Measurements from ENCODE around the gene C1orf210.
A peak's percentile ranks its signal among the peaks of the same experiment; 100 is the strongest.

The C1orf210 gene

DNA sequence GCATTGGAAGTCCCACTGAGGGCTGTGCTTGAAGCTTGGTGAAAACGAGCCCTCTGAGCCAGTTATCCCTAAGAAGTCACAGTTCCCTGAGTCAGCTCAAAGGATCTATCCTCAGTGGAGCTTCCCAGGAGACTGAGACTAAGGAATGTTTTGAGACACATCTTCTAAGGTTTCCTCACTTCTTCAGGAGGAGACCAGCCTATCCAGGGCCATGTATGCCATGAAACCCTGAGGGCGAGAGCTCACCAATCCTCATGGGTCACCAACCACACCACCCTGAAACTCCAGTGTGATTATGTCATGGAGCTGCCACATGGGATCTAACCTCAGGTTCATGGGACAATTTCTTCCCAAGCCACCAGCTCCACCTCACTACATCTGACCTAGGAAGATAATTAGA is 7.8 kb upstream of the C1orf210 start:
- no peak for DNase-seq

DNA sequence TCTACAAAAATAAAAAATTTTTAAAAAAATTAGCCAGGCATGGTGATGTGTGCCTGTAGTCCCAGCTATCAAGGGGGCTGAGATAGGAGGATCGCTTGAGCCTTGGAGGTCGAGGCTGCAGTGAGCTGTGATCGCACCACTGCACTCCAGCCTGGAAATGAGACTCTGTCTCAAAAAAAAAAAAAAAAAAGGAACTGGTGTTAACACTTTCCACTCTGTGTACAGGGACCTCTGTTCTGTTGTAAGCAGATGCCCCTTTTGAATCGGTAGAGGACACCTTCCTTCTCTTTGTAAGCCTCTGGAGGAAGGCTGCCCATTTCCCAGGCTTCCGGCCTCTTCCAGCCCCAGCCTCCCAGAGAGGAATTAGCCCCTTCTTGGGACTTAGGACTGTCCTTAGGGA is 7.3 kb upstream of the C1orf210 start:
- no peak for DNase-seq

DNA sequence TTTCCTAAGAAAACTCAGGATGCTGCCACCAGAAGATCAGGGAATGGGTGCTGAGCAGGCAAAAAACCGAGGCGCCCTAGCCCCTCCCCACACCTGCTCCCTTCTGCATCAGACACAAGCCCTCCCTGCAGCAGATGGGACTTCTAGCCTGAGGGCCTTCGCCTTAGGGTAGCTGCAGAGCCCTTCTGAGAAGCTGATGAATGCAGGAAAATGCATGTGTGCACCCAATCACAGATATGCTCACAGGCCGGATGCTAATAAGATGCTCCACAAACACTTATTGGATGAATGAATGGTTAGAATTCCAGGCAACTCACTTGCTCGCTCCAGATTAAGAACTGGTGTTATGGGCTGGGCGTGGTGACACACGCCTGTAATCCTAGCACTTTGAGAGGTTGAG is 6.8 kb upstream of the C1orf210 start:
- no peak for DNase-seq

DNA sequence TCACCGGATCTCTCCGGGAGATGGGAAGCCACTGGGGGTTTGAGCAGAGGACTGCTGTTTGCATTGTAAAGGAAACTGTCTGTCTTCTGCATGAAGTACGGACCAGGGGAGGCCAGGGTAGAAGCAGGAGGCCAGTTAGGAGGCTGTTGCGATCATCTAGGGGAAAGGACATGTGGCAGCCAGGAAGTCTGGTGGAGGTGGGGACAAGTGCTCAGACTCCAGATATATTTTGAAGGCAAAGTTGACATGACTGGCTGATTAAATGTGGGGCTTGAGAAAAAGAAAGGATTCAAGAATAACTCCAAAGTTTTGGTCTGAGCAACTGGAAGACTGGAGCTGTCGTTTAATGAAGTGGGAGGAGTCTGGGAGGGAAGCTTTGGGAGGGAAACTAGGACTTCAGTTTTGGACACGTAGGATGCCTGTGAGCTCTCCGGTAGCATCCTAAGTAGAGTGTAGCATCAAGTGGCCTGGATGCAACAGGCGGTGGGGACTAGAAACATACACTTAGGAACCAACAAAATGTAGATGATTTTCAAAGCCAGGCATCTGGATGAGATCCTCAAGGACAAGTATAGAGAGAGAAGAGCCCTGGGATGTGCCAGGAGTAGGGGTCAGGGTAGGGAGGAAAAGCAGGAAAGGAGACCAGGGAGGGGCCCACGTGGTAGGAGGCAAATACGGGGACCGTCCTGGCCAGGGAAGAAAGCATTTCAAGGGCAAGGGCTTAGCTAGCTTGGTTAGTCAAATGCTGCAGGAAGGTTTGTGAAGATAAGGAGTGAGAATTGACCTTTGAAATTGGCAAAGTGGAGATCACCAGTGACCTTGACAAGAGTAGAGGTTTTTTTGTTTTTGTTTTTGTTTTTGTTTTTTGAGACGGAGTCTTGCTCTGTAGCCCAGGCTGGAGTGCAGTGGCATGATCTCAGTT is 3.7 kb upstream of the C1orf210 start:
- DNase-seq = no peak

DNA sequence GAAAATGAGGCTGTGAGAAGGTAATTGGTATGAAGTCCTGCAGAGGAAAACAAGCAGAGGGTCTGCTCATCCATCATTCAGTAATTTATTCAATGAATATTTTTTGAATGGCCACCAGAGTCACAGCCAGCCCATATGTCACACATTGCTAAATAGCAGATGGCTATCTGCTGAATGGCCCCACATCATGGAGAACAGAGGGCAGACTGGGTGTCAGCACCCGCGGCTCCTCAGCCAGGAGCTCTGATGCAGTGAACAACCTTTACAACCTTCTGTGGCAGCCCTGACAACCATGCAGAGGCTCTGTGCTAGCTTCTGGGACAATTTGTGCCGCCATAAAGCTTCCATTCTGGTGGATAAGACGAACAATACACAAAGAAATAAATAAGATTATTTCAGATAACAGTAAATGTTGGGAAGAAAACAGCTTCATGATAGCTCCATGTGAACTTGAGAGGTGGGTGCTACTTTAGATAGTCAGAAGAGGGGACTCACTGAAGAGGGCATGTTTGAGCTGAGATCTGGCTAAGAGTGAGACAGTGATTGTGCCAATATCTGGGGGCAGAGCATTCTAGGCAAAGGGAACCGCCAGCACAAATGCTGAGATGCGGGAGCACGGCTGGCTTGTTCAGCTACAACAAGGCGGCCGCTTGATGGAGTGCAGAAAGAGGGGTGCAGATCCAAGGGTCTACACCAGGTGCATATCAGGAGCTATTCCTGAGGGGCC is 2.8 kb upstream of the C1orf210 start:
- DNase-seq = no peak

DNA sequence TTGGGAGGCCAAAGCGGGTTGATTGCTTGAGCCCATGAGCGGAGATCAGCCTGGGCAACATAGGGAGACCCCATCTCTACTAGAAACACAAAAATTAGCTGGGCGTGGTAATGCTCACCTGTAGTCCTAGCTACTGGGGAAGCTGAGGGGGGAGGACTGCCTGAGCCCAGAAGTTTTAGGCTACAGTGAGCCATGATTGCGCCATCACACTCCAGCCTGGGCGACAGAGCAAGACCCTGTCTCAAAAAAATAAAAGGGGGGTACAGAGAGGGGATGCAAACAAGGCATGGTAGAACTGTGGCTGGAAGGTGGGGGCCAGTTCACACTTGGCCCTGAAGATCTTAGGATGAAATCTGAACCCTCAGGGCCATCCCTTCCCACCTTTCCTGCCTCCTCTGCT is 1.2 kb upstream of the C1orf210 start:
- DNase-seq = no peak

DNA sequence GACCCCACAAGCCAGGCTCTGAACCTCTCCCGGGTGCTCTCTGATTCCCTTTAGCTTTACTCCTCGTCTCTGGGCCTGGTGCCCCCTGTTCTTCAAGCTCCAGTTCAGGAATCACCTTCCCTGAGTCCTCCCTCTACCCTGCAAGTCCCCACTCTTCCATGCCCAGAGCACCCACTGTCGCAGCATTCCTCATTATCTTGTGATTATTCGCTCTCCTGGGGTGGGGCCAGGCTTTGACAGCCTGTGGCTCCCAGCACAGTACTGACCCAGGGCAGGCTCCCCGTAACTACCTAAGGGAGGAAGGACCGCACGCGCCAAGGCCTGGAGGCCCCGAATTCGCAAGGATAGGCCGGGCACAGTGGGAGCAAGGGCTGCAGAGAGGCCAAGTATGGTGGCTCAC is 734 bp upstream of the C1orf210 start:
- DNase-seq = no peak

DNA sequence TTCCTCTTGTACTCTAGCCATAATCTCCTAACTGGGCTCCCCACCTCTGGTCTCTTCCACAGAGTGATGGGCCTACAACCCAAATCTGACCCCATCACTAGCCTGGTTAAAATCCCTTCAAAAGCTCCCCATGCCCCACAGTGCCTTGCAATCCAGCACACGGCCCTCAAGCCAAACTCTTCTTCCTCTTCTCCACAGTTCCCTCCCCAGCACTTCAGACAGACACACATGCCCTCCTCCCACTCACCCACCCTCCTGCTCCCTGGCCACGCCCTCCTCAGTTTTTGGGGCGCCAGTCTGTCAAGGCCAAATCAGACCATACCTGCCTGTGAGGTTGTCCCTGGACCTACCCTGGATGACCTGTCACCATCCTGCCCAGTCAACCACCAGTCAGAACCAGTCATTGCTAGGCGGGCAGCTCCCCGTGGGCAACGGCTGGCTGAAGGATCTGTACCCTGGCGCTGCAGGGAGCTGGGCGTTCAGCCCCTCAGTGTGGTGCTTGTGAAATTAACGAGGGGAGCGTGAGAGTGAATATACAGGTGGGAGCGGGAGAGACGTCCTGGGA is 753 bp downstream of the C1orf210 start:
- DNase-seq = no peak

DNA sequence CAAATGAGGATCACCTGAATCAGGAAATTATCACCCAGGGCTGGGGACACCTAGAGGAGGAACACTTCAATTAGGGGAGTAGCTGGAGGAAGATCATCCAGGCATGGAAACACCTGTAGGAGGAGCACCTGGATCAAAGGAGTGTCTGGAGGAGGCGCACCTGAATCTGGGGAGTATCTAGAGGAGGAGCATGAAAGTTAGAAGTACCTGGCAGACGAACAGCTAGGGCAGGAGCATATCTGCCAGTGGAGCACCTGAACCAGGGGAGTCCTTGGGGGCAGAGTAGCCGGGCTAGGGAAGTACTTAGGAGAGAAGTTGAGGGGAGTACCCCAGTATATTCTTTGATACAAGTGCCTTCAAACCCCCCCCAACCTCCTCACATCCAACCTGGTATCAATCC is 1.3 kb downstream of the C1orf210 start:
- no peak for DNase-seq

DNA sequence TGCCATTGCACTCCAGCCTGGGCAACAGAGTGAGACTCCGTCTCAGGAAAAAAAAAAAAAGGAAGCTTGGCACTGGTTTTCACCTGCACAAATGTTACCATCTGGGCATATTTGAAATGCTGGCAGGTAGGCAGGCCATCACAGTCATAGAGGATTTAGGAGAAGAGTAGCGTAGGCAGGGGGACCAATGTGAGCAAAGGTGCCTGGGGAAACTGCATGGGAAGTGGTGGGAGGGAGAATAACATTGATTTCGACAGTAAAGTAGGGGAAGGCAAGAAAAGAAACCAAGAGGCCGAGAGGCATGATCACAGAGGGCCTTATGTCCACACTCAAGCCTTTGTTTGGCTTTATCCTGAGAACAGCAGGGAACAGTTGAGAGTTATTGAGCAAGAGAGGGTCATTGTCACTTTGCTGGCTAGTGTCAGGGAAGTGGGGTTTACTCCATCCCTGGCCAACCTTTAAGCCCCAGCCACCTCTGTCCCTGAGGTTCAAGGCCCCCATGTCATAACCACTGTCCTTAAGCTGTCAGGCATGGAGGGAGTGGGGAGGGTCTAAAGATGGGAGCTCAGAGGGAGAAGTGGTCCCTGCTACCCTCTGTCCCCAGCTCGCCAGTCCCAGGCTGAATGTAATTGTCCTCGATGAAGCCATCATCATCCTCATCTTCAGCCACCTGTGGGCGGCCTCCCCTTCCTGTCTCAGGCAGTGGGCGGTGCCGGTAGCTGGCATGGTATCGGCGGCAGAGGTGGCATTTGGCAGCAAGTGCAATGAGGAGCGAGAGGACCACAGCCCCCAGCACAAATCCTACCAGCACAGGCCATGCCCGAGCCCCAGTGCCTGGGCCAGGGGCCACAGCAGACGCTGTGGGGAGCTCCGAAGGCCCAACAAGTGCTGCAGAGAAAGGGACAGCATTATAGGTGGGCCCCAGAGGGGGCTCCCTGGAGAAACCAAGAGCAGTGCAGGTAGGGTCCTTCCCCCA is 2.9 kb downstream of the C1orf210 start:
- DNase-seq = no peak

DNA sequence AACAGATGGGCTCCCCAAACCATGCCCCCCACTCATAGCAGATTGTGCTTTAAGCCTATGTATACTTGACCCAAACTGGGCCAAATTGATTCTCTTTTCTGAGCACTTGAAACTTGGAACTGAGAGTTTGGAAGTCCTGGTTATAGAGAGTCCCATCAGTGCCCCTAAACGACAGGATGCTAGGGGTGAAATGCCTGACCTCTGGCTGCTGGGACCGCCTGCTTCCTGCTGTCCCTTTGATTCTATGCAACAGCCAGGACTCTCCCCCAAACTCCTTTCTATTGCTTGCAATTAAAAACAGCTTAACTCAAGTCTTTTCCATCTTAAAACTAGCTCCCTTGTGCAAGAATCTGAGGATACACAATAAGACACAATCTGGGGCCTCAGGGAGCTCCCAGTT is 4.7 kb downstream of the C1orf210 start:
- no peak for DNase-seq

DNA sequence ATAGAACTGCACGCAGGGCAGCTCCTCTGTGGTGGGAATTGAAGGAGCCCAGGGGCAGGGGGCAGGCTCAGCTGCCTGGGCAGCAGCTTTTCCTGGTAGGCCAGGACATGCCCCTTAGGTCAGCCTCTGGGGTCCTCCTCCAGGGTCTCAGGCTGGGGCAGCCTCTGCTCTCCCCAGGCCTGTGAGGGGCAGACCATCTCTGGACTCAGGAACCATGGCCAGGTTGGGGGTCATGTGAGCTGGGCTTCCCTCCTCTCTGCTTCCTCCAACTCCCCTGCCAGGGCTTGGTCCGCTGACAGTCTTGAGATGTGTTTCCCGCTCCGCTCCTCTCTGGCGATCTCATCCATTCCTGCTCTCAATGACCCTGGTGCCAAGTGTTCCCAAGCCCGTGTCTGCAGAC is 5.7 kb downstream of the C1orf210 start:
- DNase-seq = no peak

DNA sequence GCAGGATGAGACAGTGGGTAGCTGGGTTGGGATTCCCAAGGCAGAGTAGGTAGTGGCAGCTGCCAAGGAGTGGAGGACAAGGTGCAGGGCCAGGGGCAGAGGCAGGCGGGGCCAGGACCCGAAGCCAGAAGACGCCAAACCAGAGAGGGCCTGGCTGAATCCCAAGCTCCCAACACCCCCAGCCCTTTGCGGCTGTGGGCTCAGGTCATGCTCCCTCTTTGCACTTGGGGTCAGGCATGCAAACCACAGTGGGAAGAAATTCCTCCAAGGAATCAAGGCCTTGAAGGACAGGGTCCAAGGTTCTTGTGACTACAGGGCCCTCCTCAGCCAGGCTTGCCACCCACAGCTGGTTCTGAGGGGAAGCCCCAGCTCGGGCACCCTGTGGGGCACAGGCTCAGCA is 6.2 kb downstream of the C1orf210 start:
- DNase-seq = no peak

DNA sequence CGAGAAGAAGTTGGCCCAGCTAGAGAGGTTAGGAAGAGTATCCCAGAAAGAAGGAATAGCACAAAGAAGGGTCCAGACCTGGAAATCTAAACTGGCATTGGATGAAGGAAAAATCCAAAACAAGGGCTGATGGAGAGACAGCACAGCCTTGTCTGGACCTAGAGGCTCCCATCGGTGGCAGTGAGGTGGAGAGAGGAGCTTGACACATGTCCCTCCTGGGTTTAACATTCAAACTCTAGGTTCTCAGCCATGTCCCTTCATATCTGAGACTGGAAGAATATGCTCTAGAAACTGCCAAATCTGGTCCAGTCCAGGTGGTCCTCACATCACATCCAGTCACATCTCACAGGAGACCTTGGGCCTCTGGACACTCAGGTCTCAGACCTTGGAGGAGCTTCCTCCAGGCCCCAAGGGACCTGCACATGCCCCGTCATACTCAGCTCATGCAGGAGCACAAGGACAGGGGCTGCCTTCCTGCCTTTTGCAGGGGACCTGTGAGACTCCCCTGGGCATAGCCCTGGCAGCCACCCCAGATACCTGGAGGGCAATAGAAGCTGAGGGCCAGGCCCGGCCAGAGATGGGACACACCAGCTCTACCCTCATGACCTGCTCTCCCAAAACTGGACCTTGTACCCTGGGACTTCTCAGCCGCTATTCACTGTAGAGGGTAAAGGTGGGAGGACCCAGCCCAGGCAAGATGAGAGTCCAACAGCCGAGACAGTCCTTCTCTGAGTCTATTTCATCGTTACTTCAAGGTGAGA is 8.1 kb downstream of the C1orf210 start:
- no peak for DNase-seq

DNA sequence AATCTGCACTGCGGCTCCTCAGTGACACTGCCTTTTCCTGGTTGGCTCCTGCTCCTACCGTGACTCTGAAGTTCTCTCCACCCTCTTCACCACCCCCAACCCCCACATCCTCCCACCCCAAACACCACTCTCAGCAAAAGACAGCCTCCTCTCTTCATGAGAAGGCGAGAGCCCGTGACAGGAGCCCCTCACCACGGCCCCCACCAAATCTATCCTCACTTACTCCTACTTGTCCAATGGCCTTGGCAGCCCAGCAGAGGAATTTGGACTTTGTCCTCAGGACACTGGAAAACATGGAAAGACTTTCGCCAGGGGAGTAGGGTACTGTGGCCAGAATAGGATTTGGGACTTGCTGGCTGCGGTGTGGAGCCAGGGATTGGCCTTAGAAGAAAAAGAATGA is 8.7 kb downstream of the C1orf210 start:
- DNase-seq = no peak

DNA sequence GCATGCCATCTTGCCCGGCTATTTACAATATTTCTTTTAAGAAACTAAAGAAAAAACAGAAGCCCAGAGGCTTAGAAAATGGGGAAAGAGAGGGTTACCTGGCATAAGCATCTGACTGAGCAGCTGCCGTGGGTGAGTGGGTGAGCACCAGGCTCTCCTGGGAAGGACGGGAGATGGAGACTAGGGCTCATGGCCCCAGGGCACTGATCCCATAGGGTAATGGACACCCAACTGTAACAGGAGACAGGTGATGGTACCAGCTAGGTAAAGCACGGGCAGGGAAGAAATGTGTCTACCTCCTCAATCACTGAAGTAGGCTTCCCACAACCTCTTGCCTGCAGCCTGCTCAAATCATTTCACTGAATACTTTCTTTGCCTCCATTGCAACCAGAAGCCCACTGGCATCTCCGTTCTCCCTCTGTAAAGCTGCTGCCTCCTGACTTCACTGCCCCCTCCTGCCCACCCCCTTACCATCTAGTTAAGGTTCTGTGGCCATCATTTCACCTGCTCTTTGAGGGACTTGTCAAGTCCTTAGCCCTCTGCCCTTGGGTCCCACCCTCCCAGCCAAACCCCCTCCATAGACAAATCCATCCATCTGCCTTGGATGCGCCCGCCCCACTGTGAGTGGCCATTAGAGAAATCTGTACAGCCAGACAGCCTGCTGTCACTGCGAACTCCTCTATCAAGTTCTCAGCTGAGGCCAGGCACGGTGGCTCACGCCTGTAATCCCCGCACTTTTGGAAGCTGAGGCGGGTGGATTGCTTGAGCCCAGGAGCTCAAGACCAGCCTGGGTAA is 9.4 kb downstream of the C1orf210 start:
- no peak for DNase-seq

DNA sequence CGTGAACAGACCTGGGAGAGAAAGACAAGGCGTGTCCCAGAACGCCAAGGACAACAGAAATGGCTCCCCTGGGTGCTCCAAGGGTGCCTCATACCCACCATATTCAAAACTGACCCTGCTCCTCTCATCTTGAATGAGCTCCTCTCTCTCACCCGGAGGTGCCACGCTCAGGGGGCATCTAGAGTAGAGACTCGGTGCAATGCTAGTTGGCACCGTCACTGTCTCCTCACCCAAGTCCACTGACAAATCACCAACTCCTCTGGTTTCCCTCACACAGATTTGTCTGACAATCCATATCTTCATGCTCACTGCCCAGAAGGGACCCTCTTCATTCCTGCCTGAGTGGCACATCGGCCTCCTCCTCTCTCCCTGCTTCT is 10.6 kb downstream of the C1orf210 start:
- no peak for DNase-seq

DNA sequence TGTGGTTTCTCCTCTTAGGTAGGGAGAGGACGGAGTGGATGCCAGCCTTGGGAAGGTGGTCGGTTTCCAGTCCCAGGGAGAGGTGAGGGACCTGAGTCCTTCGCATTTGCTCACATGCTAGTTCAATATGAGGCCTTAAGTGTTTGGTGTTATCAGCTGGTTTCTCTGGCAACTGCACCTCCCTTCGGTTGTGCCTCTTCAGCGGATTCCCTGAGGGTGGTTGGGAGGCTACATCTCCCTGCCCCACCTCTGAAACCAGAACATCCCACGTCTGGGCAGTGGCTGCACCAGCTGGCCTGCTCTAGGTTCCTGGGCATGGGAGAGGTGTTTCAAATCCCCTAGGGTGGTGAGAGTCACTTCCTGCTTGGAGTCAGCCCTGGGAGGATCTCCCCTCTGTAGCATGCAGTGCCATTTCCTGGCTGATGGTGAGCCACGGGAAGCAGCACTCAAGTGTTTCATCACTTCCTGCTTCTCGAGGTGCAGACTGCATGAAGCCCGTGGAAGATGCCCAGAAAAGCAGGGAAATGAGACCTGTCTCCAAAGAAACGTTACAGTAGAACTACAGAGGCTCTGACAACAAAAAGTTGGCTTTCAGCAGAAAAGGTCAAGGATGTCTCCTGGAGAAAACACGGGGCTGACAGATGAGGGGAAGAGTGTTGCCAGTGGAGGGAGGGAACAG is 11.1 kb downstream of the C1orf210 start:
- peak in 2 of 4 experiments; percentile 4 to 21 for DNase-seq

DNA sequence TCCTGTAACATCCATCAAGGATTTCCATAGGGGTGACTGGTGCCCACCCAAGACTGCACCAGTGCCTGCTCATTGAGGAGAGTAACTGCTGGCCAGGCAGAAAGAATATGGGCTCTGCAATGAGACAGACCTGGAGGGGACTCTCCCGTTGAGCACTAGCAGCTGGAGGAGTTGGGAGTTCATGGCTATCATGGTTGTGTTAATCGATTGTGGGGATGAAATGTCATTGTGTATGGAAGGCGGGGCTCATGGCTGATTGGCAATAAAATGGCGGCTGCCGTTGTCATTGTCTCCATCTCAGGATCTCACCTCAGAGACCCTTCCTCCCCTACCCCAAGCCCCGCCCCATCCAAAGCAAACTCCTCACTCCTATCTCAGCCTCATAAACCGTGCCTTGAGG is 11.7 kb downstream of the C1orf210 start:
- no peak for DNase-seq
